Uterus (tissue), 4 donors: ENCODE results near the gene OXCT1. TPM values are rescaled to one million over a fixed set of nuclear protein-coding genes. Genes with fewer than 3 reads are reported as not detected.
A peak's percentile ranks its signal among the peaks of the same experiment; 100 is the strongest.

Experiments used
- DNase-seq, 2 donors: peaks; one replicate each; pipeline ENCODE4 v3.0.0-alpha.2; 2019 to 2020
- H3K27ac ChIP-seq, 2 donors: fragments of 200-600 bp; sonication (generic); 1 replicate in 1 of 2; 2 replicates in 1 of 2; pipeline ENCODE4 v1.5.1; 2016 to 2018
- H3K27me3 ChIP-seq, 2 donors: fragments of 200-600 bp; sonication (generic); one replicate each; pipeline ENCODE4 v1.5.1; 2018 to 2019; ENCODE audit warnings: control low read depth in 1 of 2
- H3K36me3 ChIP-seq, 2 donors: fragments of 200-600 bp; sonication (generic); one replicate each; pipeline ENCODE4 v1.5.1; 2019; ENCODE audit warnings: control low read depth in 1 of 2
- H3K4me1 ChIP-seq, 2 donors: fragments of 200-600 bp; sonication (generic); one replicate each; pipeline ENCODE4 v1.5.1; 2018 to 2019; ENCODE audit warnings: control low read depth in 1 of 2
- H3K4me3 ChIP-seq, 2 donors: fragments of 200-600 bp; sonication (generic); 1 replicate in 1 of 2; 2 replicates in 1 of 2; pipeline ENCODE4 v1.5.1; 2018 to 2019; ENCODE audit warnings: mild to moderate bottlenecking in 1 of 2
- H3K9me3 ChIP-seq, 2 donors: fragments of 200-600 bp; sonication (generic); one replicate each; pipeline ENCODE4 v1.5.1; 2019; ENCODE audit warnings: control low read depth in 1 of 2
- CTCF ChIP-seq, 4 experiments: fragments of 200-600 bp in 2 of 4; fragments of 450-650 bp in 2 of 4; sonication (generic) in 2 of 4; IDR thresholded peaks; one replicate each; pipeline ENCODE4 v1.5.1; 2016 to 2019; ENCODE audit warnings: antibody characterized with exemption in 4 of 4, mild to moderate bottlenecking in 2 of 4, moderate library complexity in 1 of 4
- POLR2A ChIP-seq, 2 donors: fragments of 450-650 bp; IDR thresholded peaks; one replicate each; pipeline ENCODE4 v1.6.1; 2016; ENCODE audit warnings: antibody characterized with exemption in 2 of 2, mild to moderate bottlenecking in 1 of 2, moderate library complexity in 1 of 2
- intact Hi-C: fragments of 100-400 bp; cut with DNase I; formaldehyde crosslinking; loops from one replicate; pipeline ENCODE4 v1.15.1; 2023; ENCODE audit warnings: low total_unique reads
- total RNA-seq, 4 donors: library from RNA; depleted of rRNA in 3 of 4; stranded (reverse); fragments of >200 nt in 3 of 4; gene quantifications; one replicate each; pipeline versions ENCODE4 v1.1.0 to v1.2.4, GENCODE V29; 2014 to 2023
- donor health status: DM: yes; HTN: yes; CAD: no.

The OXCT1 gene
- total RNA-seq, 4 donors from 2014 or later = 11.2 to 37.3 (median 27.0) TPM

GRCh38 chr5:41776435-41776834, 93.8 kb downstream of the OXCT1 start:
- no peaks in the 10 kb centered on the region for H3K9me3 ChIP-seq
- intact Hi-C loops = no loop called here
- H3K36me3 ChIP-seq = no peaks in the 10 kb centered on the region
- H3K27me3 ChIP-seq = no peaks in the 10 kb centered on the region
- DNase-seq = no peak
- peaks cover 0 to 4% of the 10 kb centered on the region in 2 donors for H3K4me1 ChIP-seq
- peak overlapping the region; percentile 25 to 50 for H3K27ac ChIP-seq
- no peak overlapping the region for H3K4me3 ChIP-seq
- TF ChIP-seq POLR2A (IDR thresholded peaks at IDR 0.05) (no peak), CTCF (IDR thresholded peaks at IDR 0.05) (no peak)

- TF ChIP-seq CTCF (IDR thresholded peaks at IDR 0.05) = no peak
- TF ChIP-seq POLR2A (IDR thresholded peaks at IDR 0.05) = no peak
- Histone ChIP-seq H3K9me3 (no peaks in the 10 kb centered on the region), H3K4me3 (no peak overlapping the region), H3K36me3 (no peaks in the 10 kb centered on the region), H3K27ac (no peak overlapping the region), H3K4me1 (peaks cover 0 to 4% of the 10 kb centered on the region in 2 donors), H3K27me3 (no peaks in the 10 kb centered on the region)
- intact Hi-C loops = no loop called here
- no peak for DNase-seq
These were observed 96.4 kb downstream of the OXCT1 start for GRCh38 chr5:41773799-41774198.

GRCh38 chr5:41772785-41773442, 97.3 kb downstream of the OXCT1 start:
- Histone ChIP-seq H3K27me3 (no peaks in the 10 kb centered on the region), H3K9me3 (no peaks in the 10 kb centered on the region), H3K27ac (no peak overlapping the region), H3K36me3 (no peaks in the 10 kb centered on the region), H3K4me3 (no peak overlapping the region), H3K4me1 (no peaks in the 10 kb centered on the region)
- DNase-seq = no peak
- intact Hi-C loops = no loop called here
- no peak for TF ChIP-seq POLR2A (IDR thresholded peaks at IDR 0.05)
- no peak for TF ChIP-seq CTCF (IDR thresholded peaks at IDR 0.05)

- Histone ChIP-seq H3K36me3 (no peaks in the 10 kb centered on the region), H3K9me3 (no peaks in the 10 kb centered on the region), H3K4me3 (no peak overlapping the region), H3K27me3 (no peaks in the 10 kb centered on the region), H3K27ac (no peak overlapping the region), H3K4me1 (no peaks in the 10 kb centered on the region)
- TF ChIP-seq CTCF (IDR thresholded peaks at IDR 0.05) = no peak
- intact Hi-C loops = no loop called here
- DNase-seq = no peak
These were observed 98.2 kb downstream of the OXCT1 start for GRCh38 chr5:41772056-41772455.

GRCh38 chr5:41770799-41771198, 99.4 kb downstream of the OXCT1 start:
- TF ChIP-seq CTCF (IDR thresholded peaks at IDR 0.05) (no peak), POLR2A (IDR thresholded peaks at IDR 0.05) (no peak)
- Histone ChIP-seq H3K27me3 (no peaks in the 10 kb centered on the region), H3K4me3 (no peak overlapping the region), H3K27ac (no peak overlapping the region), H3K36me3 (no peaks in the 10 kb centered on the region), H3K4me1 (no peaks in the 10 kb centered on the region), H3K9me3 (no peaks in the 10 kb centered on the region)
- intact Hi-C loops = no loop called here
- DNase-seq = no peak
